HUES48 (cell line): Measurements from ENCODE around the gene FREM2.

ENCODE experiments used
- H3K27ac ChIP-seq: one replicate; pipeline ENCODE4 v1.7.0; 2013; ENCODE audit warnings: low read depth, low read length, inconsistent platforms
- H3K27me3 ChIP-seq: 2 replicates; pipeline ENCODE4 v1.6.1; 2013; ENCODE audit warnings: mild to moderate bottlenecking, low read length; ENCODE audit not compliant: control insufficient read depth, insufficient read depth
- H3K36me3 ChIP-seq: 2 replicates; pipeline ENCODE4 v1.6.1; 2013; ENCODE audit warnings: low read length; ENCODE audit not compliant: control insufficient read depth, insufficient read depth
- H3K4me1 ChIP-seq: 2 replicates; pipeline ENCODE4 v1.6.1; 2013; ENCODE audit warnings: mild to moderate bottlenecking, low read length; ENCODE audit not compliant: control insufficient read depth, insufficient read depth
- H3K4me3 ChIP-seq: 2 replicates; pipeline ENCODE4 v1.5.1; 2013; ENCODE audit warnings: mild to moderate bottlenecking, low read depth, low read length
- H3K9ac ChIP-seq: 2 replicates; pipeline ENCODE4 v1.6.1; 2013; ENCODE audit warnings: mild to moderate bottlenecking, low read depth, low read length, moderate library complexity
- H3K9me3 ChIP-seq: 2 replicates; pipeline ENCODE4 v1.6.1; 2013; ENCODE audit warnings: low read length; ENCODE audit not compliant: control insufficient read depth, insufficient read depth

Gene FREM2

GRCh38 chr13:38787550-38787949 is 100.7 kb downstream of the FREM2 start:
- no peaks in the 10 kb centered on the region for H3K27me3 ChIP-seq
- H3K36me3 ChIP-seq, result no peaks in the 10 kb centered on the region
- H3K4me3 ChIP-seq, result no peak overlapping the region
- H3K9me3 ChIP-seq, result no peaks in the 10 kb centered on the region
- no peaks in the 10 kb centered on the region for H3K4me1 ChIP-seq
- H3K9ac ChIP-seq, result no peak overlapping the region
- no peak overlapping the region for H3K27ac ChIP-seq

DNA sequence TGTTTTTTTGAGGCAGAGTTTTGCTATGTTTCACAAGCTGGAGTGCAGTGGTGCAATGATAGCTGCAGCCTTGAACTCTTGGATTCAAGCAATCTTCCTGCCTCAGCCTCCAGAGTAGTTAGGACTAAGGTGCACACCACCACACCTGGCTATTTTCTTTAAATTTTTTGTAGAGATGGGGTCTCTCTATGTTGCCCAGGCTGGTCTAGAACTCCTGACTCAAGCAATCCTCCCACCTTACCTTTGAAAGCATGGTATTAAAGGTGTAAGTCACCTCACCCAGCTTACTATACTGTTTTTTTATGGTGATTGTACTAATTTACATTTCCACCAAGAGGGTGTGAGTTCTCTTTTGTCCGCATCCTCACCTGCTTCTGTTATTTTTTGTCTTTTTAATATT is 110.0 kb downstream of the FREM2 start:
- no peaks in the 10 kb centered on the region for H3K9me3 ChIP-seq
- no peak overlapping the region for H3K9ac ChIP-seq
- no peak overlapping the region for H3K27ac ChIP-seq
- H3K27me3 ChIP-seq, result no peaks in the 10 kb centered on the region
- H3K36me3 ChIP-seq, result no peaks in the 10 kb centered on the region
- H3K4me3 ChIP-seq, result no peak overlapping the region
- peaks cover 10% of the 10 kb centered on the region; the same call in 1 of the 2 replicates for H3K4me1 ChIP-seq

- Histone ChIP-seq H3K4me3 (no peak overlapping the region), H3K36me3 (no peaks in the 10 kb centered on the region), H3K9me3 (no peaks in the 10 kb centered on the region), H3K4me1 (peaks cover 28% of the 10 kb centered on the region), H3K9ac (no peak overlapping the region), H3K27me3 (no peaks in the 10 kb centered on the region), H3K27ac (peak overlapping the region; percentile 91)
Measured at GRCh38 chr13:38803531-38803930, 116.7 kb downstream of the FREM2 start.

DNA sequence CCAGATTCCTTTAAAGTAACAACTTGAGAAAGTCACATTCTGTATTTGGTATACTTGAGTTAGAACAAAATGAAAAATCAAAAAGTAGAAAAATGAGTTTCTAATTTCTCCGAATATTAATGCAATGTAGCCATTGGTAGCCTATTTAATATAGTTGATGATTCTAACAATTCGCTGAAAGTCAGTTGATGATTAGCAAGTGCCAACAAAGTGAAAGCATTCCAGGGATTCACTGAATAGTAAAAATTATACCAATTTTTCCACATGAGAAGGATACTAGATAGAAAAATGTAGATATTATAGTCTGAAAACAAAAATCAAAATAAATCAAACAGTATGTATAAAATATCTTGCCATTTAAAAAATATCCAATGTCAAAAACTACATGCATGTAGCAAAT is 117.2 kb downstream of the FREM2 start:
- Histone ChIP-seq H3K27ac (peak overlapping the region; percentile 91), H3K9me3 (no peaks in the 10 kb centered on the region), H3K27me3 (no peaks in the 10 kb centered on the region), H3K4me3 (no peak overlapping the region), H3K4me1 (peaks cover 28% of the 10 kb centered on the region), H3K9ac (no peak overlapping the region), H3K36me3 (no peaks in the 10 kb centered on the region)

GRCh38 chr13:38804536-38804935 is 117.7 kb downstream of the FREM2 start:
- peaks cover 28% of the 10 kb centered on the region for H3K4me1 ChIP-seq

GRCh38 chr13:38814331-38814730 is 127.5 kb downstream of the FREM2 start:
- H3K27me3 ChIP-seq, result no peaks in the 10 kb centered on the region
- no peaks in the 10 kb centered on the region for H3K36me3 ChIP-seq
- no peak overlapping the region for H3K4me3 ChIP-seq
- H3K4me1 ChIP-seq, result no peaks in the 10 kb centered on the region
- no peak overlapping the region for H3K9ac ChIP-seq
- H3K27ac ChIP-seq, result no peak overlapping the region
- H3K9me3 ChIP-seq, result peaks cover 3% of the 10 kb centered on the region; the same call in 1 of the 2 replicates

More at GRCh38 chr13:38804536-38804935, 117.7 kb downstream of the FREM2 start:
- Histone ChIP-seq H3K4me3 (no peak overlapping the region), H3K27me3 (no peaks in the 10 kb centered on the region), H3K27ac (peak overlapping the region; percentile 91), H3K9ac (no peak overlapping the region), H3K36me3 (no peaks in the 10 kb centered on the region), H3K9me3 (no peaks in the 10 kb centered on the region)

GRCh38 chr13:38819053-38819452 is 132.2 kb downstream of the FREM2 start:
- H3K4me3 ChIP-seq, result no peak overlapping the region
- H3K36me3 ChIP-seq, result no peaks in the 10 kb centered on the region
- H3K27ac ChIP-seq, result no peak overlapping the region
- H3K27me3 ChIP-seq, result no peaks in the 10 kb centered on the region
- H3K9ac ChIP-seq, result no peak overlapping the region
- no peaks in the 10 kb centered on the region for H3K4me1 ChIP-seq
- no peaks in the 10 kb centered on the region for H3K9me3 ChIP-seq

GRCh38 chr13:38819596-38819995 is 132.7 kb downstream of the FREM2 start:
- no peaks in the 10 kb centered on the region for H3K27me3 ChIP-seq
- H3K4me1 ChIP-seq, result no peaks in the 10 kb centered on the region; the same call in 1 of the 2 replicates
- no peaks in the 10 kb centered on the region for H3K9me3 ChIP-seq
- no peak overlapping the region for H3K9ac ChIP-seq
- no peak overlapping the region for H3K4me3 ChIP-seq
- H3K36me3 ChIP-seq, result no peaks in the 10 kb centered on the region
- no peak overlapping the region for H3K27ac ChIP-seq

GRCh38 chr13:38821770-38822551 is 135.1 kb downstream of the FREM2 start:
- H3K36me3 ChIP-seq, result no peaks in the 10 kb centered on the region
- no peak overlapping the region for H3K4me3 ChIP-seq
- no peaks in the 10 kb centered on the region for H3K27me3 ChIP-seq
- no peak overlapping the region for H3K9ac ChIP-seq
- peaks cover 3% of the 10 kb centered on the region; the same call in 1 of the 2 replicates for H3K4me1 ChIP-seq
- peak overlapping the region; percentile 6 for H3K27ac ChIP-seq
- no peaks in the 10 kb centered on the region for H3K9me3 ChIP-seq

DNA sequence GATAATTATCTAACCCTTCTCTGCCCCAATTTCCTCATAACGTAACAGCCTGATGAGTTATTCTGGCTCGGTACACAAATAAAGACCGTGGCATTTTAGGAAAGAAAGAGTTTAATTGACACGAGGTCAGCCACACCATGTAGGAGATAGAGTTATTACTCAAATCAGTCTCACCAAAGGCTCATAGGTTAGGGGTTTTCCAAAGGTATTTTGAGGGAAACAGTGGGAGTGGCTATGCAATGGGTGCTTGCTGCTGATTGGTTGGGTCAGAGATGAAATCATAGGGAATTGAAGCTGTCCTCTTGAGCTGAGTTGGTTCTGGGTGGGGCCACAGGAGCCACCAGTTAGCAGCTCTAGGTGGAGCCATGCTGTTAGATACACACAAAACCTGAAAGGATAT is 137.5 kb downstream of the FREM2 start:
- Histone ChIP-seq H3K36me3 (no peaks in the 10 kb centered on the region), H3K4me1 (peaks cover 3% of the 10 kb centered on the region; the same call in 1 of the 2 replicates), H3K9ac (no peak overlapping the region), H3K27me3 (no peaks in the 10 kb centered on the region), H3K4me3 (no peak overlapping the region), H3K27ac (no peak overlapping the region), H3K9me3 (no peaks in the 10 kb centered on the region)

GRCh38 chr13:38826182-38826813 is 139.4 kb downstream of the FREM2 start:
- no peak overlapping the region for H3K4me3 ChIP-seq
- H3K4me1 ChIP-seq, result peaks cover 3% of the 10 kb centered on the region; the same call in 1 of the 2 replicates
- H3K36me3 ChIP-seq, result no peaks in the 10 kb centered on the region
- no peaks in the 10 kb centered on the region for H3K9me3 ChIP-seq
- H3K27ac ChIP-seq, result no peak overlapping the region
- H3K27me3 ChIP-seq, result no peaks in the 10 kb centered on the region
- no peak overlapping the region for H3K9ac ChIP-seq
